Measurements from ENCODE around the gene MGAT5B. TPM values are rescaled to one million over a fixed set of nuclear protein-coding genes. Genes with fewer than 3 reads are reported as not detected.

The MGAT5B gene
- total RNA-seq, 1 donor from 2014 or later, result 0.40 TPM

DNA sequence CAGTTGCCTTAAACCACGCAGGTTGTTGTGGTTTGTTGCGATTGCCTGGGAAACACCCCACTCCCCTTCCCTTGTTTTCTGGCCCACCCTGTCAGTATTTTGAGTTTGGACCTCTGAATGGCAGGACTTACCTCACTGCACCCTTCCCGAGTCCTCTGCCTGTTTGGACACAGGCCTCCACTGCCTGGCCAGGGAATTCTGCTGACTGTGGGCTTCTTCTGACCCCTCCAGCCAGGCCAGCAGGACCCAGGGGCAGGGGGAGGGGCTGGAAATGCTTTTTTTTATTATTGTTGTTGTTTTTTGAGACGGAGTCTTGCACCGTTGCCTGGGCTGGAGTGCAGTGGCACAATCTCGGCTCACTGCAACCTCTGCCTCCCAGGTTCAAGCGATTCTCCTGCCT is 4.2 kb upstream of the MGAT5B start:
- Mint-ChIP-seq H3K4me3 (ENCODE audit: unreplicated experiment) (no peak overlapping the region), H3K9me3 (ENCODE audit: unreplicated experiment) (no peaks in the 10 kb centered on the region), H3K4me1 (ENCODE audit: unreplicated experiment) (peaks cover 11% of the 10 kb centered on the region), H3K27ac (ENCODE audit: unreplicated experiment) (no peak overlapping the region), H3K27me3 (ENCODE audit: unreplicated experiment) (peaks cover 25% of the 10 kb centered on the region), H3K36me3 (ENCODE audit: unreplicated experiment) (no peaks in the 10 kb centered on the region)
- TF ChIP-seq, protein P1, sequence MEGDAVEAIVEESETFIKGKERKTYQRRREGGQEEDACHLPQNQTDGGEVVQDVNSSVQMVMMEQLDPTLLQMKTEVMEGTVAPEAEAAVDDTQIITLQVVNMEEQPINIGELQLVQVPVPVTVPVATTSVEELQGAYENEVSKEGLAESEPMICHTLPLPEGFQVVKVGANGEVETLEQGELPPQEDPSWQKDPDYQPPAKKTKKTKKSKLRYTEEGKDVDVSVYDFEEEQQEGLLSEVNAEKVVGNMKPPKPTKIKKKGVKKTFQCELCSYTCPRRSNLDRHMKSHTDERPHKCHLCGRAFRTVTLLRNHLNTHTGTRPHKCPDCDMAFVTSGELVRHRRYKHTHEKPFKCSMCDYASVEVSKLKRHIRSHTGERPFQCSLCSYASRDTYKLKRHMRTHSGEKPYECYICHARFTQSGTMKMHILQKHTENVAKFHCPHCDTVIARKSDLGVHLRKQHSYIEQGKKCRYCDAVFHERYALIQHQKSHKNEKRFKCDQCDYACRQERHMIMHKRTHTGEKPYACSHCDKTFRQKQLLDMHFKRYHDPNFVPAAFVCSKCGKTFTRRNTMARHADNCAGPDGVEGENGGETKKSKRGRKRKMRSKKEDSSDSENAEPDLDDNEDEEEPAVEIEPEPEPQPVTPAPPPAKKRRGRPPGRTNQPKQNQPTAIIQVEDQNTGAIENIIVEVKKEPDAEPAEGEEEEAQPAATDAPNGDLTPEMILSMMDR (IDR thresholded peaks at IDR 0.05), result no peak
- no peak for DNase-seq (ENCODE audit: extremely low spot score, unreplicated experiment)

DNA sequence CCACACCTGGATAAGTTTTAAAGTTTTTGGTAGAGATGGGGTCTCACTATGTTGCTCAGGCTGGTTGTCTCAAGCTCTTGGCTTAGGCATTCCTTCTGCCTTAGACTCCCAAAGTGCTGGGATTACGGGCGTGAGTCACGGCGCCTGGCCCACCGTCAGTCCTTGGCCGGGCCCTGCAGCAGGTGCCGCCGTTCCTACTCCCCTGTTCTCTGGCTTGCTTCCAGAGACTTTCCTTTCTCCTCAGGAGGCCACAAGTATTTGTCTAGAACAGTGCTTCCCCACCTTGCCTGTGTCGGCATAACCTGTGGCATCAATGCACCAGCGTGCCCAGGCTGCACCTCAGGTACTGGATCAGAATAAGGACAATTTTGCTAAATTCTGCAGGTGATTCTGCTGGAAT is 3.0 kb upstream of the MGAT5B start:
- Mint-ChIP-seq H3K27ac (ENCODE audit: unreplicated experiment) (no peak overlapping the region), H3K4me3 (ENCODE audit: unreplicated experiment) (no peak overlapping the region), H3K9me3 (ENCODE audit: unreplicated experiment) (no peaks in the 10 kb centered on the region), H3K4me1 (ENCODE audit: unreplicated experiment) (peaks cover 12% of the 10 kb centered on the region), H3K36me3 (ENCODE audit: unreplicated experiment) (no peaks in the 10 kb centered on the region), H3K27me3 (ENCODE audit: unreplicated experiment) (peaks cover 21% of the 10 kb centered on the region)
- no peak for DNase-seq (ENCODE audit: extremely low spot score, unreplicated experiment)
- TF ChIP-seq, protein P1 (IDR thresholded peaks at IDR 0.05), result no peak

GRCh38 chr17:76866203-76866602 is 2.0 kb upstream of the MGAT5B start:
- peaks cover 12% of the 10 kb centered on the region for H3K4me1 Mint-ChIP-seq (ENCODE audit: unreplicated experiment)
- H3K27me3 Mint-ChIP-seq (ENCODE audit: unreplicated experiment), result peaks cover 16% of the 10 kb centered on the region
- no peaks in the 10 kb centered on the region for H3K9me3 Mint-ChIP-seq (ENCODE audit: unreplicated experiment)
- H3K4me3 Mint-ChIP-seq (ENCODE audit: unreplicated experiment), result no peak overlapping the region
- no peak for DNase-seq (ENCODE audit: extremely low spot score, unreplicated experiment)
- no peaks in the 10 kb centered on the region for H3K36me3 Mint-ChIP-seq (ENCODE audit: unreplicated experiment)
- TF ChIP-seq, protein P1 (IDR thresholded peaks at IDR 0.05), result no peak
- H3K27ac Mint-ChIP-seq (ENCODE audit: unreplicated experiment), result no peak overlapping the region

GRCh38 chr17:76866774-76867577 is 1.2 kb upstream of the MGAT5B start:
- H3K4me1 Mint-ChIP-seq (ENCODE audit: unreplicated experiment), result peaks cover 17% of the 10 kb centered on the region
- no peaks in the 10 kb centered on the region for H3K36me3 Mint-ChIP-seq (ENCODE audit: unreplicated experiment)
- no peak for DNase-seq (ENCODE audit: extremely low spot score, unreplicated experiment)
- TF ChIP-seq, protein P1 (IDR thresholded peaks at IDR 0.05), result no peak
- H3K9me3 Mint-ChIP-seq (ENCODE audit: unreplicated experiment), result no peaks in the 10 kb centered on the region
- H3K27ac Mint-ChIP-seq (ENCODE audit: unreplicated experiment), result no peak overlapping the region
- peaks cover 9% of the 10 kb centered on the region for H3K27me3 Mint-ChIP-seq (ENCODE audit: unreplicated experiment)
- no peak overlapping the region for H3K4me3 Mint-ChIP-seq (ENCODE audit: unreplicated experiment)

DNA sequence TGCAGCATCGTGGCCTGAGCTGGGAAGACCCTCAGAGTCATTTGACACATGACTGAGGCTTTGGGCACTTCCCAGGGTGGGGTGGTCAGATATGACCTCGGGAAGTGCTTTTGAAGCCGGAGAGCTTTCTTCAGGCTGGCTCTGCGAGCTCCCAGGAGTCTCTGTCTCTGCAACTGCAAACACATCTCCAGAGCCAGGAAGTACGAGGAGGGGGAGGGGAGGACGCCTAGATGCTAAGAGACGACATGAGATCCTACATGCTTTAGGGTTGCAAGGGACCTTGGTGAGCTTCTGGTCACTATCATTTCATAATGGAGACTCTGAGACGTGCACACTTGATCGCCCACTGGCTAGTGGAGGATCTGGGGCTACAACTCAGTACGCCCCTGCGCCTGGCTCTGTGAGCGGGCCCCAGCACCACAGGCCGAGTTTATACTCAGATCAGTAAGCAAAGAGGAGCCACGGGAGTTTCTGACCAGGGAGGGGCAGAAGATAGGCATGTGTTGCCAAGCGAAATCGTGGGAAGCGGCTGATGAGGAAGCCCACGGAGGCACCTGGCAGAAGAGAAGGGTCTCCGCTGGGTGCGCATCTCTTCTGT is 527 bp upstream of the MGAT5B start:
- no peak for DNase-seq (ENCODE audit: extremely low spot score, unreplicated experiment)
- no peaks in the 10 kb centered on the region for H3K9me3 Mint-ChIP-seq (ENCODE audit: unreplicated experiment)
- peaks cover 23% of the 10 kb centered on the region for H3K4me1 Mint-ChIP-seq (ENCODE audit: unreplicated experiment)
- TF ChIP-seq, protein P1 (IDR thresholded peaks at IDR 0.05), result no peak
- H3K27ac Mint-ChIP-seq (ENCODE audit: unreplicated experiment), result no peak overlapping the region
- H3K4me3 Mint-ChIP-seq (ENCODE audit: unreplicated experiment), result peak overlapping the region; percentile 61
- no peaks in the 10 kb centered on the region for H3K36me3 Mint-ChIP-seq (ENCODE audit: unreplicated experiment)
- peaks cover 9% of the 10 kb centered on the region for H3K27me3 Mint-ChIP-seq (ENCODE audit: unreplicated experiment)

All from osteocyte (in vitro differentiated cells).